Keratinocyte (primary cell): ENCODE data around the gene MCM6. TPM values are rescaled to one million over a fixed set of nuclear protein-coding genes. Genes with fewer than 3 reads are reported as not detected.

Experiments used
- DNase-seq: peaks from one replicate; pipeline ENCODE4 v3.0.0-alpha.2; 2011; ENCODE audit warnings: low read depth, missing footprints, low spot score
- FAIRE-seq: peaks from 2 replicates; lab custom pipeline; 2011; peaks lifted over from hg19 to GRCh38; lab: Jason Lieb, UNC
- H2AFZ ChIP-seq: 2 replicates; pipeline ENCODE4 v1.6.0; 2012; ENCODE audit warnings: low read length, control low read depth, inconsistent platforms; ENCODE audit not compliant: control insufficient read depth
- H3K27ac ChIP-seq: 2 replicates; pipeline ENCODE4 v1.5.1; 2011; ENCODE audit warnings: low read length; ENCODE audit not compliant: control insufficient read depth, insufficient read depth
- H3K27me3 ChIP-seq: 3 replicates; pipeline ENCODE4 v1.6.0; 2011; ENCODE audit warnings: low read length; ENCODE audit not compliant: control insufficient read depth, insufficient read depth; ENCODE audit errors: extremely low read depth
- H3K36me3 ChIP-seq, 2 experiments: 2 replicates in 1 of 2; 3 replicates in 1 of 2; pipeline ENCODE4 v1.5.1; 2011; ENCODE audit warnings: low read length in 2 of 2, mild to moderate bottlenecking in 1 of 2; ENCODE audit not compliant: control insufficient read depth in 2 of 2, insufficient read depth in 2 of 2; ENCODE audit errors: extremely low read depth in 1 of 2
- H3K4me1 ChIP-seq: 3 replicates; pipeline ENCODE4 v1.5.1; 2011; ENCODE audit warnings: low read length; ENCODE audit not compliant: control insufficient read depth, insufficient read depth; ENCODE audit errors: extremely low read depth
- H3K4me2 ChIP-seq: 3 replicates; pipeline ENCODE4 v1.6.0; 2011; ENCODE audit warnings: low read depth, low read length; ENCODE audit not compliant: control insufficient read depth, insufficient read depth; ENCODE audit errors: extremely low read depth
- H3K4me3 ChIP-seq, 3 experiments: fragments of 200-600 bp in 1 of 3; sonication (generic) in 1 of 3; 2 replicates in 2 of 3; 3 replicates in 1 of 3; pipeline ENCODE4 v1.5.1; 2011 to 2016; ENCODE audit warnings: low read length in 3 of 3, mild to moderate bottlenecking in 3 of 3, control low read depth in 2 of 3, inconsistent platforms in 1 of 3, low read depth in 1 of 3, mixed read lengths in 1 of 3, mixed run types in 1 of 3, moderate library complexity in 1 of 3; ENCODE audit not compliant: control insufficient read depth in 2 of 3, insufficient read depth in 2 of 3; ENCODE audit errors: extremely low read depth in 1 of 3
- H3K79me2 ChIP-seq: 2 replicates; pipeline ENCODE4 v1.6.0; 2012; ENCODE audit warnings: low read length; ENCODE audit not compliant: control insufficient read depth, insufficient read depth
- H3K9ac ChIP-seq: 3 replicates; pipeline ENCODE4 v1.6.0; 2011; ENCODE audit warnings: low read length; ENCODE audit not compliant: control insufficient read depth, insufficient read depth; ENCODE audit errors: extremely low read depth
- H3K9me1 ChIP-seq: 3 replicates; pipeline ENCODE4 v1.6.0; 2011; ENCODE audit warnings: low read length; ENCODE audit not compliant: control insufficient read depth, insufficient read depth; ENCODE audit errors: extremely low read depth
- H3K9me3 ChIP-seq: 2 replicates; pipeline ENCODE4 v1.5.1; 2012; ENCODE audit warnings: low read depth, low read length; ENCODE audit not compliant: control insufficient read depth
- H4K20me1 ChIP-seq: 3 replicates; pipeline ENCODE4 v1.6.0; 2011; ENCODE audit warnings: low read length; ENCODE audit not compliant: control insufficient read depth, insufficient read depth; ENCODE audit errors: extremely low read depth
- EZH2 ChIP-seq: IDR thresholded peaks from one replicate; pipeline ENCODE4 v1.6.1; 2012; ENCODE audit warnings: inconsistent platforms, mild to moderate bottlenecking, low read length, moderate library complexity
- dilution Hi-C: fragments of 300-500 bp; cut with MboI; formaldehyde crosslinking; loops from one replicate; pipeline ENCODE4 v1.7.0; 2020; ENCODE audit warnings: low sequenced_read_pairs; ENCODE audit not compliant: extremely low pct_ligation_motif_present
- polyA plus RNA-seq, 5 experiments: library from polyadenylated mRNA; depleted of rRNA in 3 of 5; stranded (reverse) in 3 of 5; stranded (forward) in 1 of 5; unstranded in 1 of 5; fragments of >200 nt; gene quantifications; 1 replicate in 1 of 5; 2 replicates in 3 of 5; 3 replicates in 1 of 5; pipeline versions ENCODE4 v1.2.1 to v1.2.3, GENCODE V29; 2011 to 2012; ENCODE audit warnings: missing spikeins in 2 of 5, low read depth in 1 of 5, low replicate concordance in 1 of 5
- TF ChIP-seq, protein P1 (sequence below), 3 experiments: IDR thresholded peaks in 1 of 3; conservative IDR thresholded peaks in 1 of 3; optimal IDR thresholded peaks in 1 of 3; 2 replicates in 2 of 3; 3 replicates in 1 of 3; pipeline versions ENCODE3 to v1.5.1; 2011; ENCODE audit warnings: low read length in 3 of 3, mild to moderate bottlenecking in 3 of 3, moderate library complexity in 2 of 3, control low read depth in 1 of 3, inconsistent platforms in 1 of 3; ENCODE audit not compliant: insufficient read depth in 2 of 3; ENCODE audit errors: extremely low read depth in 1 of 3

Gene MCM6
- polyA plus RNA-seq, 1 donor (not counting 4 experiments of a cell fraction or from before 2014, with no cell fraction given): 23.2 TPM

DNA sequence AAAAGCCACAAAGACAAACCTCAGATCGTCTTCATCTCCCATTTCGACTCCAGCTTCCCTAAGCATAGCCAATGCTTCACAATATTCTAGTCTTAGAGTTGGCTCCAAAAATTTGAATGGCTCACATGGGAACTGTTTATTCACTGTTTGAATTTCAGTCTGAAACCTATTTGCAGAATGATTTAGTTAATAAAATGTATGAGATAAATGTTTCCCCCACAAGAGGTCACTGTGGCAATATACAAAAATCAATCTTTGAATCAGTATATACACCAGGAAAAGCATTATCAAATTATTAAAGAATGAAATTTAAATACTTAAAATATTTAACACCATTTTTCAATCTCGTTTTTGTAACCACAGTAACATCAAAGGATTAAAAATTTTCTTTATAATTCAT lies 40.0 kb upstream of the MCM6 start:
- dilution Hi-C loops: no loop called here
- Histone ChIP-seq H2AFZ (no peak overlapping the region), H3K9ac (no peak overlapping the region), H3K9me3 (no peaks in the 10 kb centered on the region), H3K27me3 (no peaks in the 10 kb centered on the region), H4K20me1 (no peaks in the 10 kb centered on the region), H3K4me2 (no peak overlapping the region), H3K4me3 (no peak overlapping the region), H3K27ac (no peak overlapping the region), H3K36me3 (peaks cover 0 to 7% of the 10 kb centered on the region in 2 experiments), H3K79me2 (no peaks in the 10 kb centered on the region), H3K4me1 (no peaks in the 10 kb centered on the region), H3K9me1 (no peaks in the 10 kb centered on the region)
- TF ChIP-seq, protein P1, sequence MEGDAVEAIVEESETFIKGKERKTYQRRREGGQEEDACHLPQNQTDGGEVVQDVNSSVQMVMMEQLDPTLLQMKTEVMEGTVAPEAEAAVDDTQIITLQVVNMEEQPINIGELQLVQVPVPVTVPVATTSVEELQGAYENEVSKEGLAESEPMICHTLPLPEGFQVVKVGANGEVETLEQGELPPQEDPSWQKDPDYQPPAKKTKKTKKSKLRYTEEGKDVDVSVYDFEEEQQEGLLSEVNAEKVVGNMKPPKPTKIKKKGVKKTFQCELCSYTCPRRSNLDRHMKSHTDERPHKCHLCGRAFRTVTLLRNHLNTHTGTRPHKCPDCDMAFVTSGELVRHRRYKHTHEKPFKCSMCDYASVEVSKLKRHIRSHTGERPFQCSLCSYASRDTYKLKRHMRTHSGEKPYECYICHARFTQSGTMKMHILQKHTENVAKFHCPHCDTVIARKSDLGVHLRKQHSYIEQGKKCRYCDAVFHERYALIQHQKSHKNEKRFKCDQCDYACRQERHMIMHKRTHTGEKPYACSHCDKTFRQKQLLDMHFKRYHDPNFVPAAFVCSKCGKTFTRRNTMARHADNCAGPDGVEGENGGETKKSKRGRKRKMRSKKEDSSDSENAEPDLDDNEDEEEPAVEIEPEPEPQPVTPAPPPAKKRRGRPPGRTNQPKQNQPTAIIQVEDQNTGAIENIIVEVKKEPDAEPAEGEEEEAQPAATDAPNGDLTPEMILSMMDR (optimal IDR thresholded peaks at IDR 0.05 in 1 of 3, IDR thresholded peaks at IDR 0.05 in 1 of 3, conservative IDR thresholded peaks at IDR 0.05 in 1 of 3; ENCODE audit: extremely low read depth in 1 of 3, insufficient read depth in 2 of 3, low read length in 3 of 3): peak in 1 of 3 experiments; percentile 27
- no peak for TF ChIP-seq EZH2
- FAIRE-seq: no peak
- no peak for DNase-seq

DNA sequence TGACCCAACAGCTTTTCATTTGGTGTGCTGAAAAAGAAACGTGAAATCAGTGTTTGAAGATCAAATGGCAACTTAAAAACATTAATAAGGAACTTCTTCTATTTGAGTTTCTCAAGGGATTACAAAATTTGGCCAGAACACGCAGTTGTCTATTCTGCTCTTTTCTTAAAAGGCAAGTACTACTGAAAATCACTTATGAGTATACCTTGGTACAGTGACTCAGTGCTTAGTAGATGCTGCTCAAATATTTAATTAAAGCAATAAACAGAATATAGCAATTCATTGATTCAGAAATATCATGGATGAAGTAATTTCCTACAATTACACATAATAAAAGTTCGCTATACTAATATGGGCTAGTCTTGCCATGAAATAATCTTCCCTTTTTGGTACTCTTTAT lies 38.2 kb upstream of the MCM6 start:
- H3K9ac ChIP-seq: no peak overlapping the region
- no peak overlapping the region for H3K4me3 ChIP-seq
- H2AFZ ChIP-seq: no peak overlapping the region
- no peaks in the 10 kb centered on the region for H3K27me3 ChIP-seq
- dilution Hi-C loops: no loop called here
- H4K20me1 ChIP-seq: no peaks in the 10 kb centered on the region
- H3K27ac ChIP-seq: no peak overlapping the region
- H3K9me1 ChIP-seq: no peaks in the 10 kb centered on the region
- H3K4me2 ChIP-seq: no peak overlapping the region
- DNase-seq: no peak
- H3K79me2 ChIP-seq: no peaks in the 10 kb centered on the region
- H3K4me1 ChIP-seq: no peaks in the 10 kb centered on the region
- FAIRE-seq: no peak
- no peaks in the 10 kb centered on the region for H3K9me3 ChIP-seq
- TF ChIP-seq EZH2: no peak
- TF ChIP-seq, protein P1 (optimal IDR thresholded peaks at IDR 0.05 in 1 of 3, IDR thresholded peaks at IDR 0.05 in 1 of 3, conservative IDR thresholded peaks at IDR 0.05 in 1 of 3; ENCODE audit: extremely low read depth in 1 of 3, insufficient read depth in 2 of 3, low read length in 3 of 3): no peak
- H3K36me3 ChIP-seq: peaks cover 3 to 7% of the 10 kb centered on the region in 2 experiments
